Natural killer cell treated with Interleukin-12 subunit alpha and Interleukin-12 subunit beta and Interleukin-15 and Interleukin-18, amount 100 ng/mL, for 72 hours (primary cell): ENCODE results near the gene PLXNA4. TPM values are rescaled to one million over a fixed set of nuclear protein-coding genes. Genes with fewer than 3 reads are reported as not detected.

ENCODE experiments used
- ATAC-seq, 2 donors: fragments of 150-1000 bp; cut with Tn5 transposase in 1 of 2; sonication (Bioruptor Pico), chemical (Tn5 transposase) in 1 of 2; 2 replicates each; pipeline ENCODE4 v1.10.0; 2021
- DNase-seq: peaks from one replicate; pipeline ENCODE4 v3.0.0; 2022; ENCODE audit warnings: low spot score
- H3K27ac Mint-ChIP-seq, 2 donors: 1 replicate in 1 of 2; 2 replicates in 1 of 2; pipeline ENCODE4 v1.8.0; 2022; ENCODE audit warnings: mixed read lengths in 2 of 2, mild to moderate bottlenecking in 1 of 2, moderate library complexity in 1 of 2
- H3K27me3 Mint-ChIP-seq, 2 donors: 1 replicate in 1 of 2; 2 replicates in 1 of 2; pipeline ENCODE4 v1.8.0; 2022; ENCODE audit warnings: mixed read lengths in 2 of 2
- H3K36me3 Mint-ChIP-seq: one replicate; pipeline ENCODE4 v1.8.0; 2022; ENCODE audit warnings: mixed read lengths
- H3K4me1 Mint-ChIP-seq, 2 donors: 1 replicate in 1 of 2; 2 replicates in 1 of 2; pipeline ENCODE4 v1.8.0; 2022; ENCODE audit warnings: low read depth in 2 of 2, mixed read lengths in 2 of 2, mild to moderate bottlenecking in 1 of 2
- H3K4me3 Mint-ChIP-seq: one replicate; pipeline ENCODE4 v1.8.0; 2022; ENCODE audit warnings: mixed read lengths
- H3K9me3 Mint-ChIP-seq: 2 replicates; pipeline ENCODE4 v1.8.0; 2022; ENCODE audit warnings: mixed read lengths
- total RNA-seq, 2 donors: library from RNA; stranded (reverse); gene quantifications; one replicate each; pipeline ENCODE4 v1.2.3, GENCODE V29; 2022

Gene PLXNA4
- total RNA-seq, 2 donors from 2014 or later = 0.14 to 0.21 TPM

DNA sequence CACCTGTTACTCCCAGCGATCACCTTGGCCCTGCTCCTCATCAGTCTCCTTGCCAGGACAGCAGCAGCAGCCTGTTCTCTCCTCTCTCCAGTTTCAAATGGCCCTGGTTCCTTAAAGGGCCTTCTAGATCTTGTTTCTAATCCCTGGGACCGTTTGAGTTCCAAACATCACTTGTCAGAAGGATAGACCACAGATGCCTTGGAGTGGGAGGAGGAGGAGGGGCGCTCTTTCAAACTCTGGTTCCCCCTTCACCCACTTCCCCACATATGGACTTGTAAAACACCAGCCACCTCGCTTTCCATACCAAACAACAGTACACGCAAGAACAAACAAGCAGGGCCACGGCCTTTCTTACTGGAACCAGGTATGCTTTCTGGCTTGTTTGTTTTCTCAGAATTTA lies 104.8 kb downstream of the PLXNA4 start:
- Mint-ChIP-seq H3K9me3 (no peaks in the 10 kb centered on the region), H3K27ac (peak overlapping the region in 1 of 2 donors; percentile 69), H3K36me3 (no peaks in the 10 kb centered on the region), H3K4me3 (no peak overlapping the region), H3K27me3 (peaks cover 0 to 3% of the 10 kb centered on the region in 2 donors), H3K4me1 (peaks cover 9 to 33% of the 10 kb centered on the region in 2 donors)
- ATAC-seq (no peak), DNase-seq (no peak)

DNA sequence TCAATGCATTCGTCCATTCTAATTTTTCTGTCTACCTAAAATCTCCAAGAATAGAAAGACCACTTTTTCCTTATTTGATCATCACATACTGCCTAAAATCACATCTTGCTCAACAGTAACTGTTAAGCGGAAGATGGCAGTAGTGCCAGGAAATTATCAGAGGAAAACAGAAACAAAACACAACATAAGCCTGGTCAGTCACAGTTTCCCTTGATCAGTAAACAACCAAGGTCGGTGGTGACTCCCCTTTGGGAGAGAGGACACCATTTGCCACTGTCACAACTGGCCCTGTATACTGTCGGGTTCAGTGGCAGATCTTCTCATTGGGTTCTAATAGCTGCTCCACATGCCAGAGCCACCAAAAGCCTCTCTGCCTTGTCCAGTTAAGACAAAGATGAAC lies 106.6 kb downstream of the PLXNA4 start:
- ATAC-seq (no peak), DNase-seq (no peak)
- Mint-ChIP-seq H3K4me1 (peaks cover 9 to 34% of the 10 kb centered on the region in 2 donors), H3K36me3 (no peaks in the 10 kb centered on the region), H3K4me3 (no peak overlapping the region), H3K9me3 (no peaks in the 10 kb centered on the region), H3K27me3 (peaks cover 0 to 3% of the 10 kb centered on the region in 2 donors), H3K27ac (no peak overlapping the region)

DNA sequence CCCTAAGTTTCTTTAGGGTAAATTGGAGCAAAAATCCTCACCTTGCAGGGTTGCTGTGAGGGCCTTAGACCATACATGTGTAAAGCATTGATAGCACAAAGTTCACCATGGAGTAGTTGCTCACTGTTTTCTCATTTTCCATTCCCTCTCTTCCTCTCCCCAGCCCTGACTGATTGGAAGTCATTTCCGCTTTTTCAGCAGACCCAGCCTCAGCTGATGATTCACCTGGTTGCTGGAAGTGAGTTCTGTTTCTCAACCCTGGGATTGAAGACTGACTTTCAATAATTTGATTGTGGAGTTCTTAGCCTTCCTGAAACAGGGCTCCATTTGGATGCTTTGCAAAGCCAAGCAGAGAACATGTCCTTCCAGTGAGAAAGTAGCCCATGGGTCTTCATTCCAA lies 107.0 kb downstream of the PLXNA4 start:
- Mint-ChIP-seq H3K36me3 (no peaks in the 10 kb centered on the region), H3K27me3 (peaks cover 0 to 3% of the 10 kb centered on the region in 2 donors), H3K9me3 (no peaks in the 10 kb centered on the region), H3K4me3 (no peak overlapping the region), H3K27ac (no peak overlapping the region), H3K4me1 (peaks cover 9 to 30% of the 10 kb centered on the region in 2 donors)
- no peak for ATAC-seq
- no peak for DNase-seq

DNA sequence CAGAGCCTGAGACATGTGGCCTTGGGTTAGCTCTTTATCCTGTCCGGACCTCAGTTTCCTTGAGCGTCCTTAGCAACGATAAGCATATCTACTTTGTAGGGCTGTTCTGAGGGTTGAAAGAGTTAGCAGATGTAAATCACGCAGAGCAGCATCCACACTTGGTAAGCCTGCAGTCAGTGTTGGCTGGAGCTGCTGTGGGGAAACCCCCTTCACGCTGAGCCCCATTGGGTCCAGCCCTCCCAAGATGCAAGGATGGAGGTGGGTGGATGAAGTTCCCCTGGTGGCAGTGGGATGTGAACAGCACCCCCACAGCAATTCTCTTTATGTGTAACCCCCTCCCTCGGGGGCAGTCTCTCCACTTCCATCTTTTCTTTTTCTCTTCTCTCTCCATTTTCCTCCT lies 109.9 kb downstream of the PLXNA4 start:
- H3K4me3 Mint-ChIP-seq = no peak overlapping the region
- H3K27ac Mint-ChIP-seq = peak overlapping the region in 1 of 2 donors; percentile 59
- DNase-seq = no peak
- ATAC-seq = no peak
- H3K4me1 Mint-ChIP-seq = peaks cover 13 to 23% of the 10 kb centered on the region in 2 donors
- H3K36me3 Mint-ChIP-seq = no peaks in the 10 kb centered on the region
- H3K27me3 Mint-ChIP-seq = no peaks in the 10 kb centered on the region
- no peaks in the 10 kb centered on the region for H3K9me3 Mint-ChIP-seq

DNA sequence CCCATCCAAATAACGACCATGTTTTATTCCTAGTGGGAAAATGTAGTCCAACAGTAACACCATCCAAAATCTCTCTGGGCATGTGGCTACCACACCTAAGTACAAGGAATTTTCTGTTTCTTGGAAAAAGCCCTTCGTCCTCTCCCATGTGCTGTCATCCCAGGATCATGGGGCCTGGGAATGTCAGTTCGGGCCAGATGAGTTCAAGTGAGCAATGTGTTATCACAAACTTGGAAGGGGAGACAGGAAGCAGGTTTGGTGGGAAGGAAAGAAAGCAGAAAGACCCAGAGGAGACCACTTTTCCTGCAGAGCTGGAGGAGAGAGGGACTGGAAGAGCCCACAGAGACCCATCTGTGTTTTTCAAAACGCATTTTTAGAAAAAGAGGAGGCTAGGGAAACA lies 110.8 kb downstream of the PLXNA4 start:
- no peaks in the 10 kb centered on the region for H3K36me3 Mint-ChIP-seq
- no peaks in the 10 kb centered on the region for H3K27me3 Mint-ChIP-seq
- ATAC-seq = no peak
- peaks cover 21 to 30% of the 10 kb centered on the region in 2 donors for H3K4me1 Mint-ChIP-seq
- H3K27ac Mint-ChIP-seq = no peak overlapping the region
- H3K4me3 Mint-ChIP-seq = no peak overlapping the region
- no peaks in the 10 kb centered on the region for H3K9me3 Mint-ChIP-seq
- no peak for DNase-seq

DNA sequence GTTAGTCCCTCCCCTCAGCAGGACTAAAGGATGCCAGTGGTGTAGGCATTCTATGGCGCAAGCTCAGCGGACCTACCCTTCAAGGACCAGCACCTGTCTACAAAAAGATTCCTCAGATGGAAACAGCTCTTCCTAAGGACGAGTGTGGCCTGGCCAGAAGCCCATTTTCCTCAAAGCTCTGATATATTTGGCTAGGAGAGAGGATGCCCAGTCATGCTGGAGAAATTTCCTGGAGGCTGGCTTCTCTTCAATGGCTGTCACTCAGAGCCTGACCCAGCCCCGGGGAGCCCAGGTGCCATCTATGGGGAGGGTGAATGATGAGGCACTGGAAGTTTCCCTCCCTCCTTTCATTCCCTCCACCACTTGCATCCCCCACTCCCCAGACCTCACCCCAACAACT lies 111.5 kb downstream of the PLXNA4 start:
- DNase-seq (no peak), ATAC-seq (no peak)
- H3K4me1 Mint-ChIP-seq = peaks cover 23 to 27% of the 10 kb centered on the region in 2 donors
- H3K27me3 Mint-ChIP-seq = no peaks in the 10 kb centered on the region
- no peaks in the 10 kb centered on the region for H3K36me3 Mint-ChIP-seq
- H3K9me3 Mint-ChIP-seq = no peaks in the 10 kb centered on the region
- H3K4me3 Mint-ChIP-seq = no peak overlapping the region
- H3K27ac Mint-ChIP-seq = no peak overlapping the region

DNA sequence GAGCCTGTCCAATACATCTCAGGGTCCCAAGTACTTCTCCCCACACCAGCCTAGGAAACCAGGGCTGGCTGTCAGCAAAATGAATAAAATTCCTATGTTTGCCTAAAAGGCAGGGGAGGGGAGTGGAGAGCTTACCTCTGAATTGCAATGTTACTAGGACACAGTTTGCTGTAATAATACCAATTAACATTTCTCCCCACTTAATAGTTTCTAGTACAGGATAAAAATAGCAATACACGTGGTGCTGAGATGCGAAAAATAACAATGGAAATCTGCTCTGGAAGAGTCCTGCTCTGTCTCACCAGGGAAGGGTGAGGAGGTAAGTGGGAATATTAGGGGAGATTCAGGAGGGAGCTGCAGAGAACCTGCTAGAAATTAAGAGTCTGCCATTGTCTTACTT lies 112.3 kb downstream of the PLXNA4 start:
- DNase-seq = no peak
- Mint-ChIP-seq H3K9me3 (no peaks in the 10 kb centered on the region), H3K4me3 (no peak overlapping the region), H3K4me1 (peaks cover 23 to 31% of the 10 kb centered on the region in 2 donors), H3K27ac (no peak overlapping the region), H3K36me3 (no peaks in the 10 kb centered on the region), H3K27me3 (no peaks in the 10 kb centered on the region)
- no peak for ATAC-seq

DNA sequence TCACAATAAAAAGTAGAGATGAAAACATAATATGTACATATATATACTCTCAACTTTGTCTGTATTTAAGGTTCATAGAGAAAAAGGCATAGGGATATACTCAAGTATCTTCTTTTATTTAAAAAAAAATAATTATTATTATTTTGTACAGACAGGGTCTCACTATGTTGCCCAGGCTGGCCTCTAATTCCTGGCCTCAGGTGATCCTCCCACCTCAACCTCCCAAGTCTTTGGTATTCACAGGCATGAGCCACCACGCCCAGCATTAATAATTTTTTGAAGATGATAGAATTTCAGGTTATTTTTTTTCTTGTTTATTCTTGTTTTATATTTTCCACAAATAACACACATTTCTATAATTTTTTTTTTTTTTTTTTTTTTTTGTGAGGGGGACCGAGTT lies 113.8 kb downstream of the PLXNA4 start:
- Mint-ChIP-seq H3K27ac (no peak overlapping the region), H3K36me3 (no peaks in the 10 kb centered on the region), H3K4me3 (no peak overlapping the region), H3K9me3 (no peaks in the 10 kb centered on the region), H3K4me1 (peaks cover 29 to 35% of the 10 kb centered on the region in 2 donors), H3K27me3 (no peaks in the 10 kb centered on the region)
- ATAC-seq = no peak
- no peak for DNase-seq

DNA sequence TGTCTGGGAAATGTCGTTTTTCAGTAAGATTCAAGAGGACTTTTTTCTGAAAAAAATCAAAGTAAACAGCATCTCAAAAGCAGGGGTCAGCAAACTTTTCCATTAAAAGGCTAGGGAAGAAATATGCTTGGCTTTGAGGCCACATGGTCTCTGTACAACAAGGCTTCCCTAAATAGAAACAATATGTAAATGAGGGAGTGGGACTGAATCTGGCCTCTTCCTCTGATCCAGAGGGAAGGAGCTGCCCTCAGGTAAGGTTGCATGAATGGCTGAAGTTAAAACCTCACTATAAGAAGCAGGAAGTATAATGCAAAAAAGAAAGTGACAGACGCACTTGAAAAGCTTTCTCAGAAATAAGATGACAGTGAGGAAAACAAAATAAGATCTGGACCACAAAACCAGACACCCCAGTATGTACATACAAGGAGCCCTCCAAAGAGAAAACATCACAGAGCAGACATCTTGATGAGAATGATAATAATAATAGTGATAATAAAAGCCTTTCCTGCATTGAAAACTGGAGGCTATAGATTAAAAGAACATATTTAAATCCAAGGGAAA lies 115.2 kb downstream of the PLXNA4 start:
- H3K27me3 Mint-ChIP-seq = no peaks in the 10 kb centered on the region
- no peaks in the 10 kb centered on the region for H3K9me3 Mint-ChIP-seq
- peaks cover 35 to 39% of the 10 kb centered on the region in 2 donors for H3K4me1 Mint-ChIP-seq
- H3K4me3 Mint-ChIP-seq = peak overlapping the region; percentile 48
- no peaks in the 10 kb centered on the region for H3K36me3 Mint-ChIP-seq
- ATAC-seq (peak in 1 of 2 donors; percentile 80), DNase-seq (no peak)
- peak overlapping the region; percentile 19 to 56 for H3K27ac Mint-ChIP-seq

DNA sequence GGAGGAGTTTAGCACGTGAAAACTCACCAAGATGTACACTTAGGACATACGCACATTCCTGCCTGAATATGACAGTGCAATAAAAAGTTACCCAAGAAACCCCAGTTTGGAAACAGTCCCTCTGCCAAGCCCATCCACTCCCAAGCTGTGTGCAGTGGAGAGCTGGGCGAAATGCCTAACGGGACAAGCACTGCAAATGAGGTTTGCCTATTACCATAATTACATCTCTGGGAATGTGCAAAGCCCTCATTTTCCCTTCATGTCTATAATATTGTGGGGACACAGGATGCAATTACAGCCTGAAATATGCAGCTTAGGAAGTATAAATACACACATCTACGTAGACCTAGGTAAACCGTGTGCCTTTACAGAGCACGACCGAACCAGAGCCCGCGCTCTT lies 117.5 kb downstream of the PLXNA4 start:
- Mint-ChIP-seq H3K9me3 (no peaks in the 10 kb centered on the region), H3K4me3 (no peak overlapping the region), H3K36me3 (no peaks in the 10 kb centered on the region), H3K27me3 (no peaks in the 10 kb centered on the region), H3K27ac (peak overlapping the region in 1 of 2 donors; percentile 54), H3K4me1 (peaks cover 52 to 55% of the 10 kb centered on the region in 2 donors)
- no peak for ATAC-seq
- DNase-seq = no peak

DNA sequence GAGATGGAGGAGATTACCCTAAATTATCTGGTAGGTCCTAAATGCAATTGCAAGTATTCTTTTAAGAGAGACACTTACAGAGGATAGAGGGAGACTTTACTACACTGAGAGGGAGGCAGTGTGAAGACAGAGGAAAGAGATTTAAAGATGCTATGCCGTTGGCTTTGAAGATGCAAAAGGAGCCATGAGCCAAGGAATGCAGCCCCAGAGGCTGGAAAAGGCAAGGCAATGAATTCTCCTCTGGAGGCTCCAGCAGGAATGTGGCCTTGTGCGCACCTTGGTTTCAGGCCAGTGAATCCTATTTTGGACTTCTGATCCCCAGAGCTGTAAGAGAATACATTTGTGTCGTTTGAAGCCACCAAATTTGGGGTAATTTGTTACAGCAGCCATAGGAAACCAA lies 118.6 kb downstream of the PLXNA4 start:
- Mint-ChIP-seq H3K4me3 (no peak overlapping the region), H3K27me3 (no peaks in the 10 kb centered on the region), H3K36me3 (no peaks in the 10 kb centered on the region), H3K27ac (peak overlapping the region in 1 of 2 donors; percentile 56), H3K4me1 (peaks cover 61 to 66% of the 10 kb centered on the region in 2 donors), H3K9me3 (no peaks in the 10 kb centered on the region)
- DNase-seq = no peak
- no peak for ATAC-seq

DNA sequence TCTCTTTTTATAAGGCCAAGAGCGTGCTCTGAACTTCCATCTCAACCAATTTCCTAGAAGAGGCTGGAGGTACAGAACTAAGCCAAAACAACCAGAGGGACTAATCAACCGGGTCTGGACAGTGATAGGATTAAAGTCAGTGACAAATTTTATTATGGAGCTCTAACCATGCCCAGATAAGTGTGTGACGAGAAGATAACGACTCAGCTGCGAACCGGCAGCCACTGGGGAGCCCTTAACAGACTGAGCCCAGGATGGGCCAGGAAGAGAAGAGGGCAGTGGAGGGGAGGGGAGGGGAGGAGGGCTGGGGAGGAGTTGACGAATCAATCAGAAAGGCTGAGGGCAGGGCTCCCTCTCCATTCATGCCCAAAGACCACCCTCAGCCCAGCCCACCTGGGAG lies 119.9 kb downstream of the PLXNA4 start:
- no peak for DNase-seq
- Mint-ChIP-seq H3K36me3 (no peaks in the 10 kb centered on the region), H3K4me1 (peaks cover 66 to 70% of the 10 kb centered on the region in 2 donors), H3K4me3 (peak overlapping the region; percentile 2), H3K27ac (no peak overlapping the region), H3K27me3 (no peaks in the 10 kb centered on the region), H3K9me3 (no peaks in the 10 kb centered on the region)
- ATAC-seq = no peak

DNA sequence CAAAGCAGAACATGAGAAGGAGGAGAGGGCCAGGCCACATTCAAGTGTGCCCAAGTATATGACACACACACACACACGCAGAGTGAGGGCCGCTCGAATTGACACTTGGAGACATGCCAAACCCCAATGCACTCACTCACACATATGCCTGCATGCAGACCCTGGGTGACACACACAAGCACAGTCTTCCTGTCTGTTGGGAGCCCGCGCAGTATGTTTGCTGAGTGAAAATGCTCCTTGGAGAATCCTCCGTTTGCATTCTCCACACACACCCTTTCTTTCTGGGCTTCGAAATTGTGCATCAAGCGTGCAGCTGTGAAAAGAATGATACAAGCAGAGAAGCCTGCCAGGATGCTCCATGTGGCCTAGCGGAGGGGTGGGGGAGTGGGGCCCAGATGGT lies 120.9 kb downstream of the PLXNA4 start:
- Mint-ChIP-seq H3K27me3 (no peaks in the 10 kb centered on the region), H3K4me3 (peak overlapping the region; percentile 65), H3K9me3 (no peaks in the 10 kb centered on the region), H3K36me3 (no peaks in the 10 kb centered on the region), H3K27ac (peak overlapping the region; percentile 67 to 76), H3K4me1 (peaks cover 66 to 71% of the 10 kb centered on the region in 2 donors)
- DNase-seq (no peak), ATAC-seq (peak; percentile 52 to 68)

DNA sequence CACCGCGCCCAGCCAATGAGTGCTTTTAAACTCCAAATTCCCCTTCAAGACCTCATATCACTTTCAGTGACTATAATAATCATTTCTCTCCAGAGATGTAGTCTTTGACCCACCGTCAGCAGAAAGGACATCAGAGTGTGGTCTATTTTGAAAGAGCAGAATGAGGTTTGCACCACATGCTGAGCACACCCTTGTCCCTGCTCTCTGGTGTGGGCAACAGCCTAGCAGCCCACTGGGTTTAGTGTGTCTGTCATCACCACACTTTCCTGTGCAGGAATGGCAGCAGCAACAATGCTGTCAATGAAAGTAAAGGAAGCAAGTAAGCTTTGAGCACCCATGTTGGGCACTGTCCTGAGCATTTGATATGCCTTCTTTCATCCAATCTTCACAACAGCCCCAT lies 122.4 kb downstream of the PLXNA4 start:
- Mint-ChIP-seq H3K4me3 (peak overlapping the region; percentile 65), H3K9me3 (no peaks in the 10 kb centered on the region), H3K36me3 (no peaks in the 10 kb centered on the region), H3K4me1 (peaks cover 79 to 81% of the 10 kb centered on the region in 2 donors), H3K27me3 (no peaks in the 10 kb centered on the region), H3K27ac (peak overlapping the region; percentile 67 to 76)
- ATAC-seq = peak; percentile 85 to 89
- peak; percentile 70 for DNase-seq

DNA sequence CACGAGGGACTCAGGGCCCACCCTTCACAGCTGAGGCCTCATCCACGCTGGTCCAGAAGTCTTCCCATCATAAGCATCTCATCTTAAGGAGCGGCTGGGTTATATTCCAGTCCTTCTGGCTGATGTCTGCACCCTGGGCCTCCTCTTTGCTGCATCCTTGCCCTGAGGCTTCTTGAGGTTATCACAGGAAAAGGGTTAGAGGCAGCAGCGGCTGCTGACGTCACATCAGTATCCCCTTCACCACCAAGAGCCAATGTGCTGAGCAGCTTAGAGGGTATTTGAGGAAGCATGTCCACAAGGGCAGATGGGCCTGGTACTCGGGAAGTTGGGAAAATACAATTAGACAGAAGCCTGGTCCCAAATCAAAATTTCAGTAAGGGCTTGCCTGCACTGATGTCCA lies 125.1 kb downstream of the PLXNA4 start:
- Mint-ChIP-seq H3K4me1 (peaks cover 78 to 86% of the 10 kb centered on the region in 2 donors), H3K9me3 (no peaks in the 10 kb centered on the region), H3K27me3 (no peaks in the 10 kb centered on the region), H3K27ac (peak overlapping the region; percentile 79 to 85), H3K36me3 (no peaks in the 10 kb centered on the region), H3K4me3 (peak overlapping the region; percentile 69)
- peak; percentile 78 for DNase-seq
- ATAC-seq = peak; percentile 71 to 79
